H1 (cell line): Measurements from ENCODE around the gene RICTOR. TPM values are rescaled to one million over a fixed set of nuclear protein-coding genes. Genes with fewer than 3 reads are reported as not detected.

Experiments used
- CTCF ChIA-PET: fragments of 300-600 bp; sonication (Branson Sonifier 250); formaldehyde crosslinking; loops from one replicate; lab custom pipeline; 2021; ENCODE audit not compliant: partially characterized antibody; lab: Charles Lee
- POLR2A ChIA-PET: fragments of 300-600 bp; sonication (Branson Sonifier 250); formaldehyde crosslinking; loops from one replicate; lab custom pipeline; 2021; ENCODE audit warnings: inconsistent platforms; ENCODE audit not compliant: partially characterized antibody; lab: Charles Lee
- DNase-seq, 2 experiments: peaks; one replicate each; pipeline versions ENCODE4 v3.0.0 to v3.0.0-alpha.2; 2010 to 2022; ENCODE audit warnings: low spot score in 2 of 2, low read depth in 1 of 2, mixed read lengths in 1 of 2
- FAIRE-seq: peaks from 2 replicates; lab custom pipeline; 2011; peaks lifted over from hg19 to GRCh38; lab: Jason Lieb, UNC
- H2AFZ ChIP-seq: 2 replicates; pipeline ENCODE4 v1.8.1; 2012; ENCODE audit warnings: low read length, inconsistent platforms
- H2AK5ac ChIP-seq: 2 replicates; pipeline ENCODE4 v1.6.1; 2013; ENCODE audit warnings: low read depth, low read length
- H2BK120ac ChIP-seq: replicated peaks from 2 replicates; pipeline ENCODE3; 2013; ENCODE audit warnings: low read depth, low read length, inconsistent platforms
- H2BK12ac ChIP-seq: 2 replicates; pipeline ENCODE4 v1.6.1; 2013; ENCODE audit warnings: low read depth, low read length
- H2BK15ac ChIP-seq: 2 replicates; pipeline ENCODE4 v1.6.1; 2013; ENCODE audit warnings: low read length
- H2BK20ac ChIP-seq: 2 replicates; pipeline ENCODE4 v1.6.1; 2013; ENCODE audit warnings: low read length
- H2BK5ac ChIP-seq: 2 replicates; pipeline ENCODE4 v1.6.1; 2013; ENCODE audit warnings: low read depth, low read length
- H3K14ac ChIP-seq: 2 replicates; pipeline ENCODE4 v1.6.1; 2013; ENCODE audit warnings: inconsistent platforms; ENCODE audit not compliant: insufficient read length
- H3K18ac ChIP-seq: 2 replicates; pipeline ENCODE4 v1.6.1; 2013; ENCODE audit warnings: low read length; ENCODE audit errors: extremely low read depth
- H3K23ac ChIP-seq: 2 replicates; pipeline ENCODE4 v1.6.1; 2013; ENCODE audit warnings: inconsistent platforms; ENCODE audit not compliant: insufficient read length
- H3K23me2 ChIP-seq: 2 replicates; pipeline ENCODE4 v1.6.1; 2013; ENCODE audit warnings: low read depth, low read length
- H3K27ac ChIP-seq: 2 replicates; pipeline ENCODE4 v1.6.1; 2011; ENCODE audit warnings: low read depth, low read length, inconsistent platforms
- H3K27me3 ChIP-seq, 4 experiments: replicated peaks in 1 of 4; 1 replicate in 1 of 4; 2 replicates in 3 of 4; pipeline versions ENCODE4 v1.6.1 to v1.8.1; 2011 to 2013; ENCODE audit warnings: low read length in 3 of 4, mild to moderate bottlenecking in 3 of 4, inconsistent platforms in 2 of 4, mixed read lengths in 2 of 4, moderate library complexity in 1 of 4; ENCODE audit not compliant: control insufficient read depth in 3 of 4, insufficient read depth in 3 of 4; ENCODE audit errors: extremely low read depth in 1 of 4
- H3K36me3 ChIP-seq, 4 experiments: 2 replicates each; pipeline versions ENCODE4 v1.6.1 to v1.8.1; 2011 to 2013; ENCODE audit warnings: mild to moderate bottlenecking in 4 of 4, low read length in 3 of 4, moderate library complexity in 2 of 4, control low read depth in 1 of 4, inconsistent platforms in 1 of 4; ENCODE audit not compliant: insufficient read depth in 4 of 4, control insufficient read depth in 2 of 4
- H3K4ac ChIP-seq: replicated peaks from 2 replicates; pipeline ENCODE3; 2013; ENCODE audit warnings: low read length, low read depth, mixed read lengths, inconsistent platforms; ENCODE audit not compliant: insufficient read length
- H3K4me1 ChIP-seq, 4 experiments: replicated peaks in 1 of 4; 1 replicate in 1 of 4; 2 replicates in 3 of 4; pipeline versions ENCODE4 v1.6.1 to v1.8.1; 2011 to 2013; ENCODE audit warnings: low read length in 3 of 4, inconsistent platforms in 2 of 4, mixed read lengths in 1 of 4; ENCODE audit not compliant: insufficient read depth in 4 of 4, control insufficient read depth in 3 of 4
- H3K4me2 ChIP-seq, 2 experiments: 2 replicates each; pipeline versions ENCODE4 v1.6.1 to v1.8.1; 2011 to 2013; ENCODE audit warnings: low read depth in 2 of 2, low read length in 2 of 2, control low read depth in 1 of 2, inconsistent platforms in 1 of 2, mild to moderate bottlenecking in 1 of 2; ENCODE audit not compliant: insufficient read depth in 1 of 2
- H3K4me3 ChIP-seq, 4 experiments: fragments of 200-600, 300-600 bp in 1 of 4; sonication (generic), shearing (Covaris generic), sonication (Bioruptor Twin) in 1 of 4; 2 replicates each; pipeline versions ENCODE4 v1.5.1 to v1.8.1; 2011 to 2016; ENCODE audit warnings: low read length in 4 of 4, low read depth in 3 of 4, control low read depth in 2 of 4, inconsistent platforms in 2 of 4, mild to moderate bottlenecking in 2 of 4, mixed read lengths in 1 of 4, moderate library complexity in 1 of 4; ENCODE audit not compliant: insufficient read depth in 2 of 4; ENCODE audit errors: extremely low read depth in 1 of 4
- H3K56ac ChIP-seq: replicated peaks from 2 replicates; pipeline ENCODE3; 2013; ENCODE audit warnings: low read depth, mild to moderate bottlenecking, mixed read lengths, low read length, inconsistent platforms; ENCODE audit not compliant: insufficient read length
- H3K79me1 ChIP-seq: 2 replicates; pipeline ENCODE4 v1.6.1; 2013; ENCODE audit warnings: low read depth, low read length, control low read depth
- H3K79me2 ChIP-seq, 2 experiments: 2 replicates each; pipeline versions ENCODE4 v1.6.1 to v1.8.1; 2012 to 2013; ENCODE audit warnings: low read length in 2 of 2, mild to moderate bottlenecking in 2 of 2, inconsistent platforms in 1 of 2; ENCODE audit not compliant: insufficient read depth in 2 of 2, control insufficient read depth in 1 of 2
- H3K9ac ChIP-seq, 4 experiments: replicated peaks in 1 of 4; 1 replicate in 1 of 4; 2 replicates in 3 of 4; pipeline versions ENCODE4 v1.6.1 to v1.8.1; 2011 to 2013; ENCODE audit warnings: low read depth in 3 of 4, low read length in 3 of 4, control low read depth in 2 of 4, mild to moderate bottlenecking in 2 of 4, moderate library complexity in 2 of 4, inconsistent platforms in 1 of 4; ENCODE audit errors: extremely low read depth in 1 of 4
- H3K9me3 ChIP-seq, 2 experiments: 2 replicates each; pipeline versions ENCODE4 v1.6.1 to v1.8.1; 2012 to 2013; ENCODE audit warnings: mild to moderate bottlenecking in 2 of 2, moderate library complexity in 2 of 2, control low read depth in 1 of 2, inconsistent platforms in 1 of 2, low read depth in 1 of 2, low read length in 1 of 2, mixed read lengths in 1 of 2; ENCODE audit not compliant: insufficient read depth in 2 of 2
- H4K20me1 ChIP-seq, 2 experiments: replicated peaks in 1 of 2; 2 replicates each; pipeline versions ENCODE3 to v1.8.1; 2011 to 2013; ENCODE audit warnings: inconsistent platforms in 2 of 2, low read length in 2 of 2, mild to moderate bottlenecking in 1 of 2; ENCODE audit not compliant: insufficient read depth in 2 of 2, control insufficient read depth in 1 of 2
- H4K5ac ChIP-seq: 2 replicates; pipeline ENCODE4 v1.6.1; 2013; ENCODE audit warnings: low read length, low read depth, mixed read lengths, inconsistent platforms; ENCODE audit not compliant: insufficient read length
- H4K8ac ChIP-seq: 2 replicates; pipeline ENCODE4 v1.8.0; 2013; ENCODE audit warnings: mild to moderate bottlenecking, moderate library complexity, low read length, inconsistent platforms; ENCODE audit not compliant: insufficient read depth; ENCODE audit errors: extremely low read depth
- H4K91ac ChIP-seq: replicated peaks from 2 replicates; pipeline ENCODE3; 2013; ENCODE audit warnings: low read length, mixed read lengths, inconsistent platforms; ENCODE audit not compliant: insufficient read length
- ATF3 ChIP-seq: IDR thresholded peaks from 2 replicates; pipeline ENCODE4 v1.6.1; 2011; ENCODE audit warnings: low read depth, mild to moderate bottlenecking, low read length; ENCODE audit not compliant: insufficient read depth
- WGBS, 2 experiments: shearing (Covaris generic) in 1 of 2; methylation state at CpG; one replicate each; pipeline versions ENCODE4 v1.1.6 to v1.1.7; 2013 to 2015; ENCODE audit warnings: low lambda C conversion rate in 2 of 2, mixed read lengths in 2 of 2, inconsistent platforms in 1 of 2, low coverage in 1 of 2, missing lambda C conversion rate in 1 of 2; ENCODE audit not compliant: insufficient replicate concordance in 2 of 2, insufficient coverage in 1 of 2, insufficient read length in 1 of 2; ENCODE audit errors: extremely low coverage in 1 of 2, missing lambda C conversion rate in 1 of 2; 5-methylcytosine and 5-hydroxymethylcytosine counted together
- polyA plus RNA-seq, 7 experiments: library from polyadenylated mRNA; depleted of rRNA in 3 of 7; stranded (reverse) in 5 of 7; unstranded in 2 of 7; fragments of >200 nt in 5 of 7; fragments of 200-250 nt in 2 of 7; gene quantifications; 1 replicate in 5 of 7; 2 replicates in 1 of 7; 4 replicates in 1 of 7; pipeline versions ENCODE4 v1.2.1 to v1.2.3, GENCODE V29; 2011 to 2013; ENCODE audit warnings: missing spikeins in 2 of 7, mixed read lengths in 2 of 7
- total RNA-seq: library from RNA; stranded (reverse); fragmentation: NEBNext Ultra II Directional; extraction: Animal tissue kit (Norgen Biotek cat#: 25700); gene quantifications from 2 replicates; pipeline ENCODE4 v1.2.1, GENCODE V29; 2021

Gene RICTOR
- total and polyA plus RNA-seq, 2 of the 8 experiments (the other 6 are each of a cell fraction or from before 2014, with no cell fraction given): 4.3 to 26.6 TPM

GRCh38 chr5:38905516-38905915 lies 168.7 kb downstream of the RICTOR start:
- FAIRE-seq (no peak), DNase-seq (no peak)
- Histone ChIP-seq H3K79me2 (no peaks in the 10 kb centered on the region), H3K27ac (no peak overlapping the region), H2AK5ac (no peak overlapping the region), H3K4ac (no peak overlapping the region), H3K79me1 (no peaks in the 10 kb centered on the region), H3K14ac (no peak overlapping the region), H3K4me1 (no peaks in the 10 kb centered on the region), H3K18ac (no peak overlapping the region), H3K23me2 (no peaks in the 10 kb centered on the region), H2BK20ac (no peak overlapping the region), H2BK120ac (no peak overlapping the region), H2BK12ac (no peak overlapping the region), H4K5ac (no peak overlapping the region), H3K36me3 (no peaks in the 10 kb centered on the region), H4K20me1 (no peaks in the 10 kb centered on the region), H4K8ac (no peak overlapping the region), H3K9me3 (peaks cover 0 to 7% of the 10 kb centered on the region in 2 experiments; a peak in 2 of 4 replicates), H3K27me3 (no peaks in the 10 kb centered on the region), H4K91ac (no peak overlapping the region), H3K4me3 (no peak overlapping the region), H2BK15ac (no peak overlapping the region), H3K23ac (no peak overlapping the region), H3K56ac (no peak overlapping the region), H2BK5ac (no peak overlapping the region), H3K9ac (no peak overlapping the region), H3K4me2 (no peak overlapping the region), H2AFZ (no peak overlapping the region)
- ChIA-PET CTCF (interaction anchor here (0.6 to 1.3 kb wide), 6 partner anchors 12 to 1207 kb away, joined by 3 to 5 read pairs (median 3); no protein-coding TSS in a partner anchor), POLR2A (no interaction called here)
- WGBS, 2 experiments: 81% methylated on average over 4 of the region's 4 CpGs; no CpG with 5 or more reads in 1 of the 2 experiments
- TF ChIP-seq ATF3: no peak
